HG03139 (cell line): ENCODE measurements around the gene KCNH2.

Experiments
- ATAC-seq: cut with Tn5 transposase; IDR thresholded peaks from one replicate; pipeline ENCODE4 v1.9.1; 2021; ENCODE audit not compliant: unreplicated experiment

Gene KCNH2

DNA sequence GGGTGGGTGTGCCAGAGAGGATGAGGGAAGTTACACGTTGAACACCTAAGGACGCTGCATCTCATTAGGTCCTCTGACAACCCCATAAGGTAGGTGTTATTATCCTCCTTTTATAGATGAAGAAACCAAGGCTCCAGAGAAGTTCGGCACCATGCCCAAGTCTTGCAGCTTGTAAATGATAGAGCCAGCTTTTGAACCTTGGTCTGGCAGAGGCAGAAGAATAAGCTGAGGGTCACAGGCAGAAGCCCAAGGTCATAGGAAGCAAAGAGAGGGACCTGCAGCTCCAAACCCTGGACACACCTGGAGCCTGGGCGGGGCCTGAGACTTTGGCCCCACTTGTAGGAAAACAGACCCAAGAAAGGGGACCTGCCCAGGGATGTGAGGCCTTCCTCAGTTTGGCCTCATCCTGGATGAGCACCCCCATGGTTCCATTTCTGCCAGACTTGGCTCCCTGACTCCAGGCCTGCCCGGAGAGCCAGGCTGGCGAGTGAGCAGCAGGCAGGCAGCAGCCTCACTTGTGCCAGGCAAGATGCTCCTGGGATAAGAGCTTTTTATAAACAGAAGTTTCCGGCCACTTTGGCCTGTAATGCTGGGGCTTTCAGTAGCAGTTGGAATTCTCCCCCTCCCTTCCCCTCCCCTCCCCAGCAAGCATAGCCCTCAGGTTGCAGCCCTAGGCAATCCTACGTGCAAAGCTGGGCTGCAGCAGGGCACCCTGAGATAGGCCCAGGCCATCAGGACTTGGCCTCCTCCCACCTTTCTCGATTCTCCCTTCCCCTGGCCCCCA, 2.4 kb downstream of the KCNH2 start:
- no peak for ATAC-seq

DNA sequence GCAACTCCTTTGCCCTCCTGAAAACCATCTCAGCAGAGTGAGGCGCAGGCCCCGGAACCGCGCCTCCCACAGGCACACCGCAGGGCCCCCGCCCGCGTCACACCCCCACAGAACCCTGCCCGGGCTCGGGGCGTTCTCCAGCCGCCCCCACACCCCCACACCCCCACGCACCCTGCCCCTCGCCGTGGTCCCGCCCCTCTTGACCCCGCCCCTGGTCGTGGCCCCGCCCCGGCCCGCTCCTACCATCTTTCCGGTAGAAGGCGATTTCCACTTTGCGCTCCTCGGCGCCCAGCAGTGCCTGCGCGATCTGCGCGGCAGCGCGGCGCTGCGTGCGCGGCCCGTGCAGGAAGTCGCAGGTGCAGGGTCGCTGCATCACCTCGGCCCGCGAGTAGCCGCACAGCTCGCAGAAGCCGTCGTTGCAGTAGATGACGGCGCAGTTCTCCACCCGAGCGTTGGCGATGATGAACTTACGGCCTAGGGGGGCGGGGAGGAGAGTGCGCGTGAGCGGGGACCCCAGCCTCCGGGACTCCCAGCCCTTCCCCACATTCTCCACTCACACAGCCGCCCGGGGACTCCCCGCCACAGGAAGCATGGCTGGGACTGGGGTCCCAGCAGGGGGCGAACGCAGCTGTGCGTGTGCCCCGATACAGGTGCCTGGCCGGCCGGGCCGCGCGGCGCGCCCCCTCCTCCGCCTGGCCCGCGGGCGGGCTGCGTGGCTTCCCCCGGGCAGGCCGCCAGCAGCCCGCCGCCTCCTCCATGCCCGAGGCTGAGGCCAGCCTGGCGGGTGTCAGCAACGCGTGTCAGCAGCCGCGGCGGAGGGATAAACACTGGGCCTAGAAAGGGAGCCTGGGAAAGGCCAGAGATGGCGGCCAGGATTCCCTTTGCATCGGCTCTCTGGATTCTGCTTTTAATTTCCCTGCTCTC, 3.4 kb downstream of the KCNH2 start:
- ATAC-seq: peak; percentile 66

DNA sequence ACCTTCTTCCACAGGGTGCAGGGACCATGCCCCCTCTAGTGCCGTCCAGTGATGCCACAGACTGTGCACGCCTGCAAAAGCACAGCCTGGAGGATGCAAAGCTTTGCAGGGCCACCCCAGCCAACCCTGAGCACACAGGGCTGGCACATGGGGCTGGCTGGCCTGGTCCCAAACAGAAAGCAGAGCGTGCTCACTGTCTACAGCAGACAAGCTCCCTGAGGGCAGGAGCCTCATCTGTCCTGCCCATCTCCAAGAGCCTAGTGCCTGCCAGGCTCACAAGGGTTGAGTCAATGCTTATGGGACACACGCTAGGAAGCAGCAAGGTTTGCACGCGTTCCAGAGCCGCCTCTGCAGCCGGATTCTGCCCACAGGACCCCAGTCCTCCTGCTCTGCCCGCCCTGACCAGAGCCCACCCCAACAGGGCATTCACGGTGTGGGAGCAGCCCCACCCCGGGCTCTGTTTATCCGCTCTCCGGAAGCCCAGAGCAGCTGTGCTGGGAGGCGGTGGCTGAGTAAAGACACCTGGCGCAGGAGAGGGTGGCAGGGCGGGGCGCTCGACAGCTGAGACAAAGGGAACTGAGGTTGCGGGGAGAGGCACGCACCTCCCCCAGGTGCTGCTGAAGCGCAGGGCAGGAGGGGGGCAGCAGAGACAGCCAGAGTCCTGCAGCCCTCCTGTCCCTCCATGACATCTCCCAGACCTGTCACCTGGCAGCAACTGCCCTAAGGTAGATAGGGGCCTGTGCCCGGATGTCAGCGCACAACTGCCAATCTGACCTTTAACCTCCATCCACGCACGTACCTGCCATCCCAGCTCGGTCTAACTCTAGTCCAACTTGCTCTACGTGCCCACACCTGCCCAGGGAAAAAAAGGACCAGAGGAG, 4.3 kb downstream of the KCNH2 start:
- ATAC-seq: no peak

DNA sequence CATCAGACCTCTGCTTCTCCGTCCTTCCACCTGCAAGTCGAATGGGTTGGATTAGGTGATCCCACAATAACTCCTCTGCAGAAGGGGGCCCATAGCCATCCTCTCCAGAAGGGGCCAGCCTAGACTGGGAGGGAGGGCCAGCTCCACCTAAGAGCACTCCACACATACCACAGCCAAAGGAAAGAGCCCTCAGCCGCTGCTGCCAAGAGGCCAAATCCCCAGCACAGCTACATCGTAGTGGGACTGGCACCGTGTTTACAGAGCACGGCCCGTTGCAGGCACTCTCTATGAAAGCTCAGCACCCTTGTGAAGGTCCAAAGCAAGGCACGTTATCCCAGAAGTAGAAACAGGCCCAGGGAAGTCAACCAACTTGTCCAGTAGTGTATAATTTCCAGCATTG, 5.4 kb downstream of the KCNH2 start:
- no peak for ATAC-seq

DNA sequence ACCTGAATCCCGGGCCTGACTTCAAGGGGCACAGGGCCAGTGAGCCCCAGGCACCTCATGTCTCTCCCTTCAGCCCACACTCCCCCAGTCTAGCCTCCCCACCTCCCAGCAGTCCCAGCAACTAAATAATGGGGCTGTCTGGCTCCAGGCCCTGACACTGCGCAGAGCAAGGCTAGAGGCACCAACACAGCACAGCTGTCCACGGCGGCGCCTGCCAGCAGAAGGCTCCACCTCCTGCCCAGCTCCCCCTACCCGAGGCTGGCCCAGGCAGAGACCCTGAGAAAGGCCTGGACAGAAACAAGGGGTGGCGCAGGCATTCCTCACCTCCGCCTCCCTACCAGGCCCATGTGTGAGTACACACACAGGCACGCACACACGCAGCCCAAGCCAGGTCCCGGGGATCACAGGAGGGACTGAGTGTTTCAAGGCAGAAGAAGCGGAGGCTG, 6.1 kb downstream of the KCNH2 start:
- ATAC-seq: no peak

DNA sequence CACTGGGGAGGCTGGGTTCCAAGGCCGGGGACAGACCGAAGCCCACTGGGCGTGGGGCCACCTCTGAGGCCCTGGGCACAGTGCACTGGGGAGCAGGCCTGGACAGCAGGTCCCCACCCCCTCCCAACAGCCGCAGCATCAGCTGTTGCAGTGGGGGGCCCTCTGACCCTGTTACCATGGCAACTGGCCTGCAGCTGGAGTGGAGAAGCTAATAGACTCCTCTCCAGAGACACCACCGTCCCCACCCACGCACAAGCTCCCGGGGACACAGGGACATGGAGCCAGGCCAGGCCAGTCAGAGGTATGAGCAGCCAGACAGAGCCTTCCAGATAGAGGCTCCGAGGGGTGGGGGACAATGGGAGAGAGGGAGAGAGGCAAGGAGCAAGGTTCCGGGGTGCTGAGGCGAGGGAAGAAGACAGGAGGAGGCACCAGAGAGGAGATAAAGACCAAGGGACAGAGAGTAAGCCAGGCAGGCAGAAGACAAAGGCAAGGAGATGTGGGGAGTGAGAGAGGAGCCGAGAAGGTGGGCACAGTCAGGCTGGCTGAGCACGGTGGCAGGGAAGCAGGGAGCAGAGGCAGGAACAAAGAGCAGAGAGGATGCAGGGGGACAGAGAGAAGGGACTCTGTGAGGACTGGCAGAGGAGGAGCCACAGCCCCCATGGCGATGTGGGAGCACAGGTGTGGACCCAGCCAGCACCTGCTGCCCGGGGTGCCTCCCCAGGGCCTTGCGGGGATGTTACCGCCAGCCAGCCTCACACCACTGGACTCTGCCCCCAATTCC, 6.7 kb downstream of the KCNH2 start:
- ATAC-seq: no peak

DNA sequence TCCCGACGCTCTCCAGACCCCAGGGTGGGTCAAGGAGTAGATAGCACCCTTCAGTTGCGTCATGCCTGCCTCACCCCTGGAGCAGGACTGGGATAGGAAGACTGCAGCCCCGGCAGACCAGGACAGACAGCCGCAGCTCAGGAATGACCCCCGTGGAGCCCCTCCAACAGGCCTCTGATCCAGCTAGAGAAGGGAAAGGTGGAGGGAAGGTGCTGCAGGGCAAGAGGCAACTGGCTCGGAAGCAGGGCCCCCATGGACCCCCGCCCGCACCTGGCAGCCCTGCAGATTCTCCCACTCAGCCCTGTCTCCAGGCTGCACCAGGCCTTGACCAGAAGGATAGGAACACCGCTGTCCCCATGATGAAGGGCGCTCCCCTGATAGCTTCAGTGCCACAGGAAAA, 7.7 kb downstream of the KCNH2 start:
- ATAC-seq: no peak

DNA sequence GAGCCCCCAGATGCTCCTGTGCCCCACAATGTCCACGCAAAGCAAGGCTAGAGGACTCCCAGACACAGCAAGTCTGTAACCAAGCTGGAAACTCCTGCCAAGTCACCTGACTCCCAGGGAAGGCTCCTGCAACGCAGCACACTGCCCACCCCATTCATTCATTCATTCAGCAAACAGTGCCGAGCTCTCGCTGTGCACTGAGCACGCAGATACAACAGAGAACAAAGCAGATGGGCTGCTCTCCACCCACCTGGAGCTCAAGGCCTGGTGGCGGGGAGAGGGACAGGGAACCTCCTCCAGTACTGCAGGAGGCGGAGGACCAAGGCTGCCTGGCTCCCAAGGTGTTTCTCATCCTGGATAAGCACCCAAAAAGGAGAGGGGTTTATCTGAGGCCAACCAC, 8.6 kb downstream of the KCNH2 start:
- ATAC-seq: no peak

DNA sequence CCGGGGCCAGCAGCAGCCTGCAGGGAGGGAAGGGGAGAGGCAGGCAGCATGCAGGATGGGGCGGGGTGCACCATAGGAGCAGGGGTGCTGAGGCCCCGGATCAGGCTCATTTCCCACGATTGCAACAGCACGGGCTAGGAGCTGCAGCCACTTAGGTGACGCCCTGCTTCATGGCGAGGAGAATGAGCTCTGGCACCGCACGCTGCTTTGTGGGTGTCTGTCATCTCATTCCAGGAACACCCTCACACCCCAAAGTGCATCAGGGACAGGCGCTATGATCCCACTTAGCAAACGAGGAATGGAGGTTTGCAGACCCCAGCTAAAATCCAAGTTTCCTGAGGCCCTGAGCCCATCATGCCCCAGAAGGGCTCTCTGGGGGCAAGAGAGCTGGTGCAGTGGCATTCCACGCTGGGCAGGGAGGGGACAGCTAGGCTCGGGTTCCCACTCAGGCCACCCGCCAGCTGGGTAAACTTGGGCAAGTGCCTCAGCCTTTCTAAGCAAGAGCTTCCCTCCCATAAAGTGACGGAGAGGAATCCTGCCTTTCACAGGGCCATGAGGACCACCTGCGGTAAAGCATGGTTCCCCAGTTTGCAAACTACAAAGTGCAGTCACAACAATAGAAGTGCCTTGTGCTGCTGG, 9.3 kb downstream of the KCNH2 start:
- ATAC-seq: no peak

DNA sequence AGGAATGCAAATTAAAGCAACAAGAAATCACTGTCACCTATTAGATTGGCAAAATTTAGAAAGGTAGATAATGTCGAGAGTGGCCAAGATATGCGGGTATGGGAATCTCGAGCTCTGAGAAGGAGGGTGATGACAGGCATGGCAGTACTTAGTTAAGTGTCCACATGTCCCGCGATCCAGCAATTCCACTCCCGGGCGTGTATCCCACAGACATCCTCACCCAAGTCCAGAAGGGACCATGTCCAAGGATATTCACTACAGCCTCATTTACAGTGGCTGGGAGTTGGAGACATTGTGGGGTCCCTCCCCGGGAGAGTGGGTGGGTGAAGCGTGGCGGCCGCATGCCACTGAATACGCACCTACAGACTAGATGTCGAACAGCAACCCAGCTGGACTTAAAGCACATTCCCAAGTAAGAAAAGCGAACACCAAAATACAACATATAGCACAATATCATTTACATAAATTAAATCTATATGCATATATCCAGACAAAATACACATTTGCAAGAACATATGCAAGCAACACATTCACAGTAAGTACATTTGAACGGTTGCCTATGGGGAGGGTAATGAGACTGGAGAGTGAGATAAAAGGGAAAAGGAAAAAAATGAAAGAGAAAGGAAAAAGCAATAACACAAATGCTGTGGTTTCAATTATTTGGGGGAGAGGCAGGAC, 9.9 kb downstream of the KCNH2 start:
- ATAC-seq: no peak

DNA sequence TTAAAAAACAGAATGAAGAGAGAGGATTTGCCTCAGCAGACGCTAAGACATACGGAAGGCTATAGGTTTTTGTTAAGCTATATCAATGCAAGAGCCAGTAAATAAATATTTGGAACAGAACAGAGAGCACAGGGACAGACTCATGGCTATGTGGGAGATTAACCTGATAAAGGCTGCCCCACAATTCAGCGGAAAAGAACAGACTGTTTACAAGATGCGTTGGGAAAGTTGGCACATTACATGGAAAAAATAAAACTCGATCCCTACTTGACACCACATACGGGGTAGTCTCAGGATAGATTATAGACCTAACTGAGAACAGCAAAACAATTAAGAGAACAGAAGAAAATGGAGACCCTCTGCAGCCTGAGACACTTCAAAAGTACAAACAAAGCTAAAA, 10.8 kb downstream of the KCNH2 start:
- no peak for ATAC-seq

DNA sequence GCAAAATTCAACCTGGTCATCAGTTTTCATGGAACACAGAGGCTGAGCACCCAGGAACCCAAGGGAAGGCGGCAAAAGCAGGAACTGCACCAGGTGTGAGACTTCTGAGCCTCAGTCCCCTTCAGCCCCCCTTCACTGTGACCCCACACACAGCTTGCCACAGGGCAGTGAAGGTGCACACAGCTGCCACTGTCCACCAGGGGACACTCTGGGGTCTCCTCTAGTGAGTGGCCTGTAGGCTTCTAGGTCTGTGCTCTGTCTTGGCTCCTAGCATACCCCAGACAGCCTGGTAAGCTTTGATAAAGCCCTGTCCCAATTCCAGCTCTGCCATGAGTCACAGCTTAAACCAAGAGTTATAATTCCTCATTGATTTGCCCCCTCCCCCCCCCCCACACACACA, 12.1 kb downstream of the KCNH2 start:
- no peak for ATAC-seq

DNA sequence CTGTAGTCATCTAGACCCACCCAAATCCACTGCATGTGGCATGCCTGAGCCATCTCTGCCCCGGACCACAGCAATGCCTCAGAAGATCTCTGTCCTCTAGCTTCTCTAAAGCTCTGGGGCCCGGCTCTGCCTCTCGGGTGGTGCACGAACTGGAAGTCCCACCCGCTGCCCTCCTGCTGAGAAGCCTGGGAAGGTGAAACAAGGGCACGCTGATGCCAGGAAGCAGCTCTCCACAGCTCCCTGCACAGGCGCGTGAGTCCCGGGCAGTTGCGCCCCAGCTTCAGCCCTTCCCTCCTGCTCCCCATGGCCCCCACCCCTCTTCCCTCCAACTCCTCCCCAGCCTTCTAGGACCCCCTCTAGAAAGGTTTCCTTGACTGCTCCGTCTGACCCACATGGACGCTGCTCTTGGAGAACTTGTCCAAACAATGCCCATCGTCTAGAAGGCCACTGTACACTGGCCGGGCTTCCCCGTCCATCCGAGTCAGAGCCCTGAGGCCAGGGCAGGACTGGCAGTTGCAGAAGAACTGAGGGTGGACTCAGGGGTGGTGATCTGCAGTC, 12.8 kb downstream of the KCNH2 start:
- ATAC-seq: no peak

DNA sequence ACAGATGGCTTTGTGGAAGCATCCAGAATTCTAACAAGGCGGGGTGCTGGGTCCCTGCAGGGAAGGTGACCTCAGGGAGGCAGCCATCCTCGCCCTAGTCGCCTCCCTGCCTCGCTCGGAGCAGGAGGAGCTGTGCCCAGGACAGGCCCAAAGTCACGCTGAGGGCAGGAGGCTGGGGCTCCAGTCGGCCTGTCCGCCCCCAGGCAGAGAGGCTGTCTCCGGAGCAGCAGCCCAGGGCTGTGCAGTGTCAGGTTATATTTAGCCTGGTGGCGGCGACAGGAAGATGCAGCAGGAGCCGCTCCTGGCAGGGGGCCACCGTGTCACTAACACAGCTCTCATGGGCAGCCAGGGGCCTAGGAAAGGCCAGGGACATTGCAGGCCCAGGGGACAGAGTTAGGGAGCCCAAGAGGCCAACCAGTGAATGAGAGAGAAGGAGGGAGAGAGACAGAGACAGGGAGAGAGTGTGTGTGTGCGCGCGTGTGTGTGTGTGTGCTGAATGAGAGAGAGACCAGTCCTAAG, 13.5 kb downstream of the KCNH2 start:
- ATAC-seq: no peak

DNA sequence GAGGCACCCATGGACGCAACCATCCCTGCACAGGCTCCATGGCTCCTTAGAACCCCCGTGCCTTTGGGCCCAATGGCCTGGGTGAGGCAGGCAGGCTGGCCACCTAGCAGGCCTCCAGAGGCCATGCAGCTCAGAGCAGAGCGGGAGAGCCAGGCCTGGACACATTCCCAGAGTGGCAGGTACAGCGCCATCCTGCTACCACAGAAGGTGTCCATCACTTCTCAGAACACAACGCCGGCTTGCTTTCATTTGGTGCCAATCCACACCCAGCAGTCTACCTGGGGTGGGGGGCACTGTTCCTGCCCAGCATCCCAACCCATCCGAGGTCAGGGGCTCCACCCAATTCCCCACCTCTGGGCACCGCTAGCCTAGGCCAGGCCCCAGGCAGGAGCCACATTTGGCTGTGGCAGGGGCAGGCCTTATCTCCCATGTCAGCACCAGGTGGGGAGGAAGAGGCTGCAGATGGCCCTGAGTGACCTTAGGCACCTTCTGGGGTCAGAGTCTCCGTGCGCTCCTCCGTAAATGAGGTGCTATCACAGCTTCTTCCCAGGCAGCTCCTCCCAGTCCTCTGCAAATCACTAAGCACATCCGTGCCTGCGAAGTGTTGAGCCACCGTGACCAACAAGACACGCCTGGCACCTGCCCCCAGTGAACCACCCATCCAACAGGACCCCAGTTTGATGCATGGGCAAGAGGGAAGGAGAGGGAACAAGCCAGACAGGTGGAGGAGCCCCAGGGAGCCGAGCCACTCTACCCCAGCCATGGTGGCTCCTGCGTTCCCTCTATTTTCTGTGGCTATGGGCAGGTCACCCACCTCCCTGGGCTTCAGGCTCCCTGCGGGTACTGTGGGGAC, 14.2 kb downstream of the KCNH2 start:
- ATAC-seq: no peak

DNA sequence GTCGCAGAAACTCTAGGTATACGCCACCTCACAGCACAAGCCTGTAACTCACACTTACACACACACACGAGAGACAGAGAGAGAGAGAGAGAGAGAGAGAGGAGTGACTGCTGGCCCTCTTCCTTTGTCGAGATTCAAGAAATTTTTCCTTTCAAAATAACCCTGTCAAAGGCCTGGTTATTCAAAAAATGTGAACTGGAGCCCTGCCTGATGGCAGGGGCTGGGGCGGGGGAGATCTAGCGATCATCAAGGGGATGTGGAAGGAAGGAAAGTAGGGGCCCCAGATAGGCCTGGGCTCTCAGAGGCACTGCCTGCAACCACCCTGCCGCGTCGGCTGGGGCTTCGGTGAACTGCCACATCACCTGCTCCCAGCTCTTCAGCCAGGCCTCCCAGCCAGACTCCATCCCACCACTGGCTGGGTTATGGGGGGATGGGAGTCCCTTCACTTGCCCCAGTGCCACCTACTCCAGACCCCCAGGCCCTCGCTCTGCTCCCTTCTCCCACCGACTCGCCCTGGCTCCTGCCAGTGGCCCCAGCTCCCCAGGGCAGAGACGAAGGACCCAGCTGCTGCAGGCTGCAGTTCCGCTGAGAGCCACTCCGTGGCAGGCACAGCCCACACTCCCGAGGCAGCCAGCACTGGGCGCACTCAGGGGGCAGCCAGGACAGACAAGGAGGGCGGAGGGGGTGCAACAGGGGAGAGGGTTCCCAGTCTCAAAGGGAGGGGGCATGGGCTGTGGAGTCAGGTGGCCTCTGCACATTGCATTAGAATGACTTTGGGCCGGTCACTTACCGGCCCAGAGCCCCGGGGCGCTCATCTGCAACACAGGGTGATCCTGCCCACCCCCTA, 15.3 kb downstream of the KCNH2 start:
- ATAC-seq: peak; percentile 66

DNA sequence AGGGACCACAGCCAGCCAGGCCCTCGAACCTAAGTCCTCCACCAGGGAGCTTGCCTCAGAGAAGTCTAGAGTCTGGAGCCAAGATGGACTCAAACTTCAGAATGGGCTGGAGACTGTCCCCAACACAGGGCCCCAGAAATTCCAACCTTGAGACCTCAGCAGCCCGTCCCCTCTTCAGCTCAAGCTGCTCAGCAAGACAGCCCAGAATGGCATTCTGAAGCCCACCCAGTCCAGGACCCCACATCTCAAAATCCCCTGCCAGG, 15.9 kb downstream of the KCNH2 start:
- ATAC-seq: no peak
